Measurements from ENCODE around the gene PLEKHA8. TPM values are rescaled to one million over a fixed set of nuclear protein-coding genes. Genes with fewer than 3 reads are reported as not detected.
"Not testable (repeated sequence)": the region's sequence is repeated elsewhere in the genome, so short reads cannot be mapped to it uniquely, and the experiment has no call there.

The PLEKHA8 gene
- total RNA-seq, 2 experiments from 2014 or later = 10.8 to 10.9 TPM

- ATAC-seq = no peak
- no peak overlapping the region for H3K4me3 Mint-ChIP-seq
These were observed 52.6 kb downstream of the PLEKHA8 start for GRCh38 chr7:30080818-30081217.

DNA sequence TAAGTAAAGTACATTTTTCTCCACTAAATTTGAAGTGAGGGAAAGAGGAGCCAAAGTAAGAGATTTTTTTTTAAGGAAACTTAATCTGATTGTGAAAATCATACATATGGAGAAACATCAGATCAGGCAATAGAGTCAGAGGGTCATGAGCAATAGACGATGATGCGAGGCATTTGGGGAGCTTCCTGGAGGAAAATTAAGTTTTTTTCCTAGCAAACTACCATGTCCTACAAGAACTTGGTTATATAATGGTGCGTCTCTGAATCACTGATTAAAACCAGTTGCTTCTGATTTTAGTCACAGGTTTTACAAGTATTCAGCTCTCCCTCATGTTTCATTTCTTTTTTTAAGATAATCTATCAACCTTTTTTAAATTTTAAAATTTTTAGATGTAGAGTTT is 54.5 kb downstream of the PLEKHA8 start:
- DNase-seq (no peak), ATAC-seq (no peak)
- CTCF ChIA-PET = interaction anchor here (1.2 kb wide), 1 partner anchor 8 kb away, joined by 4 read pairs; no protein-coding TSS in a partner anchor
- Mint-ChIP-seq H3K27me3 (no peaks in the 10 kb centered on the region), H3K36me3 (no peaks in the 10 kb centered on the region), H3K27ac (no peak overlapping the region), H3K4me1 (no peaks in the 10 kb centered on the region), H3K4me3 (no peak overlapping the region), H3K9me3 (ENCODE audit: low read depth) (no peaks in the 10 kb centered on the region)

More at GRCh38 chr7:30080818-30081217, 52.6 kb downstream of the PLEKHA8 start:
- H3K9me3 Mint-ChIP-seq (ENCODE audit: low read depth) = no peaks in the 10 kb centered on the region
- H3K27me3 Mint-ChIP-seq = no peaks in the 10 kb centered on the region
- H3K27ac Mint-ChIP-seq = no peak overlapping the region
- H3K36me3 Mint-ChIP-seq = no peaks in the 10 kb centered on the region
- no peaks in the 10 kb centered on the region for H3K4me1 Mint-ChIP-seq
- CTCF ChIA-PET = interaction anchor here (0.9 kb wide), 1 partner anchor 17 kb away, joined by 3 read pairs; no protein-coding TSS in a partner anchor
- no peak for DNase-seq

GRCh38 chr7:30083334-30083733 is 55.1 kb downstream of the PLEKHA8 start:
- no peaks in the 10 kb centered on the region for H3K9me3 Mint-ChIP-seq (ENCODE audit: low read depth)
- no peak overlapping the region for H3K27ac Mint-ChIP-seq
- H3K4me3 Mint-ChIP-seq = no peak overlapping the region
- ATAC-seq = no peak
- H3K36me3 Mint-ChIP-seq = no peaks in the 10 kb centered on the region
- H3K27me3 Mint-ChIP-seq = no peaks in the 10 kb centered on the region
- DNase-seq = no peak
- CTCF ChIA-PET = interaction anchor here (1.2 kb wide), 1 partner anchor 9 kb away, joined by 4 read pairs; no protein-coding TSS in a partner anchor
- H3K4me1 Mint-ChIP-seq = no peaks in the 10 kb centered on the region

DNA sequence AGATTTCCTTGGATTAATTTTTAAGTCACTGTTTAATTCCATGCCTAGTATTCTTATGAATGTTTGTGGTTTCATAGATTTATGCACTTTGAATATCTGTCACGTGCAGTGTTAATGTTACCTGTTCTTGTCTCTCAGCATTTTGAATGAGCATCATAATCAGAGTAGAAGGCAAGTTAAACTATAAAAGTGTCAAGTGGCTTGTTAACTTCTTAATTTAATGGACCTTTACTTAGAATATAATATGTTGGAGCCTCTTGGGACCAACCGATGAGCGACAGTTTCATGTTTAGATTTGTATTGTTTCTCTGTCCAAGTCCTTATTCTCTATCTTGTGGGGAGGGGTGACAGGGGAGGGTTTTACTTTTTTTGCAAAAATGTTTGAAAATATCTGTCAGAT is 56.0 kb downstream of the PLEKHA8 start:
- CTCF ChIA-PET = no interaction called here
- no peaks in the 10 kb centered on the region for H3K27me3 Mint-ChIP-seq

DNA sequence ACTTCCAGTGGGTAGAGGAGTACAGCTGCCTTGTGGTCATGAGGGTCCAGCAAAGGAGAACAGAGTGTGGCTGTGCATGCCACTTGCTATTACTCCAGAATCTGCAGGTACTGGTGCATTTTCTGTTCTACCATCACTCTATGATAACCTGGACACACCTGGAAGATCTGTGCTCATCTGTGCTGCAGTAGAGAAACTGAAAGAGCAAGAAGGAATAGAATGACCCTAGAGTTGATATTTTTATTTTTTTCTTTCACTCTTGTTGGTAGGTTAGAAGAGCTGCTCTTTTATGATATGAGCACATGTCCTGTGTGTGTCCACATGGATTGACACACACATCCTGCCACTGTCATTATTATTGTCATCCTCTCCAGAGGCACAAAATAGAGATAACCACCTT is 58.3 kb downstream of the PLEKHA8 start:
- no peak for DNase-seq
- CTCF ChIA-PET = interaction anchor here (1.5 kb wide), 1 partner anchor 25 kb away, joined by 3 read pairs; no protein-coding TSS in a partner anchor
- H3K4me3 Mint-ChIP-seq = no peak overlapping the region
- no peak overlapping the region for H3K27ac Mint-ChIP-seq
- no peaks in the 10 kb centered on the region for H3K27me3 Mint-ChIP-seq
- H3K4me1 Mint-ChIP-seq = no peaks in the 10 kb centered on the region
- H3K9me3 Mint-ChIP-seq (ENCODE audit: low read depth) = no peaks in the 10 kb centered on the region
- no peak for ATAC-seq
- H3K36me3 Mint-ChIP-seq = no peaks in the 10 kb centered on the region

More for the DNA sequence above, 56.0 kb downstream of the PLEKHA8 start:
- H3K4me1 Mint-ChIP-seq = no peaks in the 10 kb centered on the region
- no peak for ATAC-seq
- no peak overlapping the region for H3K27ac Mint-ChIP-seq
- no peak overlapping the region for H3K4me3 Mint-ChIP-seq
- no peaks in the 10 kb centered on the region for H3K36me3 Mint-ChIP-seq
- DNase-seq = no peak
- H3K9me3 Mint-ChIP-seq (ENCODE audit: low read depth) = no peaks in the 10 kb centered on the region

GRCh38 chr7:30087371-30087770 is 59.2 kb downstream of the PLEKHA8 start:
- no peaks in the 10 kb centered on the region for H3K4me1 Mint-ChIP-seq
- no peaks in the 10 kb centered on the region for H3K36me3 Mint-ChIP-seq
- no peak for ATAC-seq
- no peaks in the 10 kb centered on the region for H3K9me3 Mint-ChIP-seq (ENCODE audit: low read depth)
- no peak for DNase-seq
- H3K4me3 Mint-ChIP-seq = no peak overlapping the region
- CTCF ChIA-PET = interaction anchor here (1.5 kb wide), 1 partner anchor 26 kb away, joined by 3 read pairs; no protein-coding TSS in a partner anchor
- H3K27me3 Mint-ChIP-seq = no peaks in the 10 kb centered on the region
- H3K27ac Mint-ChIP-seq = no peak overlapping the region

DNA sequence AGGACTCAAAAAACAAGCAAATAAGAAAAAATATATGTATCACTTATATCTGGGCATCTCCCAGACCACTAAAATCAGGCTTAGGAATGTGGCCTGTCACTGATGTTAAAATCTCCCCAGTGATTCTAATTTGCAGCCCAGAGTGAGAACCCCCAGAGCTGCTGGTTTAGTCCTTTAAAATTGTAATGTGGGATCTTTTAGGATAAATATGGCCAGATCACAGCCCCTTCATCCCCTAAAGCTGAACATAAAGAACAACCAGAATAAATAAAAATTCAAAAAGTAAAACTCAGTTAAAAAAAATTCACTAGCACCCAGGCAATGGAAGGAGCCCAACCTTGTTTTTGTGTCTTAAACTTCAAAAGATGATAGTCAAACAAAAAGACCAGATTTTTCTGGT is 60.1 kb downstream of the PLEKHA8 start:
- ATAC-seq = no peak
- CTCF ChIA-PET = interaction anchor here (0.7 to 1.3 kb wide), 2 partner anchors 13 to 346 kb away, joined by 3 to 4 read pairs; no protein-coding TSS in a partner anchor
- no peaks in the 10 kb centered on the region for H3K36me3 Mint-ChIP-seq
- no peak overlapping the region for H3K27ac Mint-ChIP-seq
- H3K9me3 Mint-ChIP-seq (ENCODE audit: low read depth) = no peaks in the 10 kb centered on the region
- no peak for DNase-seq
- no peaks in the 10 kb centered on the region for H3K27me3 Mint-ChIP-seq
- H3K4me1 Mint-ChIP-seq = no peaks in the 10 kb centered on the region
- no peak overlapping the region for H3K4me3 Mint-ChIP-seq

- H3K27ac Mint-ChIP-seq = no peak overlapping the region
- CTCF ChIA-PET = interaction anchor here (1.0 kb wide), 1 partner anchor 15 kb away, joined by 5 read pairs; no protein-coding TSS in a partner anchor
These were observed 61.9 kb downstream of the PLEKHA8 start for GRCh38 chr7:30090111-30090510.

DNA sequence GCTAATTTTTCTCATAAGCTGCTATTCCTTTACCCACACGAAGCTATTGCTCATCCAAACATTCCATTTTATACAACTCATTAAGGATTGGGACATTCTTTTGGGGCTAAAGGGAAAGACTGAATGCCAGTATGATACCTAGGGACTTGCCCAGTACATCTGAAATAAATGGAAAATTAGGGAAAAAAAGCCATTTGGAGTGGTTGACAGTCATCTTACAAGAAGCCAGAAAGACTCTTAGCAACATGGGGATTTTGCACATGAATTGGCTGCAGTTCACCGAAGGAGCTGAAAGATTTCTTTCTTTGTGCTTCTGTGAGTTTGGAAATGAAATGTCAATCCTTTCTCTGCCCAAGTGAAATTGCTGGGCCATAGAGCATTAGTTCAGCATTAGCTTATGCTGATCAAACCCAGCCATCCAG is 63.3 kb downstream of the PLEKHA8 start:
- Mint-ChIP-seq H3K27me3 (no peaks in the 10 kb centered on the region), H3K36me3 (no peaks in the 10 kb centered on the region), H3K27ac (no peak overlapping the region), H3K4me1 (no peaks in the 10 kb centered on the region), H3K9me3 (ENCODE audit: low read depth) (no peaks in the 10 kb centered on the region), H3K4me3 (no peak overlapping the region)
- CTCF ChIA-PET = no interaction called here
- ATAC-seq (no peak), DNase-seq (no peak)

More at GRCh38 chr7:30090111-30090510, 61.9 kb downstream of the PLEKHA8 start:
- H3K36me3 Mint-ChIP-seq = no peaks in the 10 kb centered on the region
- no peaks in the 10 kb centered on the region for H3K4me1 Mint-ChIP-seq
- H3K27me3 Mint-ChIP-seq = no peaks in the 10 kb centered on the region
- H3K4me3 Mint-ChIP-seq = no peak overlapping the region
- H3K9me3 Mint-ChIP-seq (ENCODE audit: low read depth) = no peaks in the 10 kb centered on the region
- ATAC-seq (no peak), DNase-seq (no peak)

GRCh38 chr7:30091987-30092386 is 63.8 kb downstream of the PLEKHA8 start:
- no peaks in the 10 kb centered on the region for H3K4me1 Mint-ChIP-seq
- peaks cover under 1% of the 10 kb centered on the region for H3K9me3 Mint-ChIP-seq (ENCODE audit: low read depth)
- H3K27me3 Mint-ChIP-seq = no peaks in the 10 kb centered on the region
- no peak overlapping the region for H3K4me3 Mint-ChIP-seq
- CTCF ChIA-PET = no interaction called here
- H3K36me3 Mint-ChIP-seq = no peaks in the 10 kb centered on the region
- ATAC-seq = no peak
- no peak overlapping the region for H3K27ac Mint-ChIP-seq
- DNase-seq = no peak

DNA sequence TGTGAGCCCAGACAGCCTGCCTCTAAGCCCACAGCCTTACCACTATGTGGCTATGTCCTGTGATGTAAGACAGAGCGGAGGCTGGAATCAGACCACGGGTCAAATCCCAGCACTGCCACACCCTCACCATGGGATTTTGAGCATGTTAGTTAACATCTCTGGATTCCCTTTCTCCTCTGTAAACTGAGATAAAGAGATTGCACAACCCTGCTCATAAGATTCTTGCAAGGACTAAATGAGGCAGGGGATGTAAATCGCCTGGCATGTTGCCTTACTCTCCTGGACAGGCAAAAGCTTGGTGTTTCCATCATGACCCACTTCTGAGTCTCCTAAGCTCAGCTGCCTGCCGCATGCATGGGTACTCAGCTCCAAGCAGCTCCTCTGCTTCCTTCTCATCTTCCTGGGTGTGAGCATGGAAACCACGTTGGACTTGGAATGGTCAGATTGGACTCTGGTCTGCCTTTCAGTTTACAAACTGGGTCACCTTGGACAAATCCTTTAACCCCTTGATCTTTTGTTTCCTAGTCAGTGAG is 65.3 kb downstream of the PLEKHA8 start:
- H3K4me1 Mint-ChIP-seq = no peaks in the 10 kb centered on the region
- H3K9me3 Mint-ChIP-seq (ENCODE audit: low read depth) = peaks cover 5% of the 10 kb centered on the region
- H3K4me3 Mint-ChIP-seq = no peak overlapping the region
- no peaks in the 10 kb centered on the region for H3K27me3 Mint-ChIP-seq
- H3K27ac Mint-ChIP-seq = no peak overlapping the region
- CTCF ChIA-PET = no interaction called here
- ATAC-seq (no peak), DNase-seq (no peak)
- H3K36me3 Mint-ChIP-seq = no peaks in the 10 kb centered on the region

DNA sequence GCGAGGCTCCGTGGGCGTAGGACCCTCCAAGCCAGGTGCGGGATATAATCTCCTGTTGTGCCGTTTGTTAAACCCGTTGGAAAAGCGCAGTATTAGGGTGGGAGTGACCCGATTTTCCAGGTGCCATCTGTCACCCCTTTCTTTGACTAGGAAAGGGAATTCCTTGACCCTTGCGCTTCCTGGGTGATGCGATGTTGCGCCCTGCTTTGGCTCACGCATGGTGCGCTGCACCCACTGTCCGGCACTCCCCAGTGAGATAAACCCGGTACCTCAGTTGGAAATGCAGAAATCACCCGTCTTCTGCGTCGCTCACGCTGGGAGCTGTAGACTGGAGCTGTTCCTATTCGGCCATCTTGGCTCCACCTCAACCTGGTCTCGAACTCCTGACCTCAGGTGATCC is 70.4 kb downstream of the PLEKHA8 start:
- H3K4me3 Mint-ChIP-seq; H3K27ac Mint-ChIP-seq; DNase-seq; CTCF ChIA-PET; H3K4me1 Mint-ChIP-seq; ATAC-seq; H3K27me3 Mint-ChIP-seq; H3K36me3 Mint-ChIP-seq; H3K9me3 Mint-ChIP-seq (ENCODE audit: low read depth): not testable (repeated sequence)

DNA sequence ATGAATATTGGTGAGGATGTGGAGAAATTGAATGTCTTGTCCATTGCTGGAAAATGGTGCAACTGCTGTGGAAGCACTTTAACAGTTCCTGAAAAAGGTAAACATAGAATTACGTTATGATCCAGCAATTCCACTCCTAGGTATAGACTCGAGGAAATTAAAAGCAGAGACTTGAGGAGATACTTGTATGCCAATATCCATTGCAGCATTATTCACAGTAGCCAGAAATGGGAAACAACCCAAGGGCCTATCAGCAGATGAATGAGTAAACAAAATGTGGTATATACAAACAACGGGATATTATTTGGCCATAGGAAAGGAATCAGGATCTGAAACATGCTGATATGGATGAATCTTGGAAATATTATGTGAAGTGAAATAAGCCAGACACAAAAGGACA is 74.1 kb downstream of the PLEKHA8 start:
- Mint-ChIP-seq H3K4me3 (no peak overlapping the region), H3K36me3 (peaks cover 5% of the 10 kb centered on the region), H3K27me3 (no peaks in the 10 kb centered on the region), H3K27ac (no peak overlapping the region), H3K4me1 (no peaks in the 10 kb centered on the region), H3K9me3 (ENCODE audit: low read depth) (peaks cover 5% of the 10 kb centered on the region)
- DNase-seq = no peak
- no peak for ATAC-seq
- CTCF ChIA-PET = no interaction called here

DNA sequence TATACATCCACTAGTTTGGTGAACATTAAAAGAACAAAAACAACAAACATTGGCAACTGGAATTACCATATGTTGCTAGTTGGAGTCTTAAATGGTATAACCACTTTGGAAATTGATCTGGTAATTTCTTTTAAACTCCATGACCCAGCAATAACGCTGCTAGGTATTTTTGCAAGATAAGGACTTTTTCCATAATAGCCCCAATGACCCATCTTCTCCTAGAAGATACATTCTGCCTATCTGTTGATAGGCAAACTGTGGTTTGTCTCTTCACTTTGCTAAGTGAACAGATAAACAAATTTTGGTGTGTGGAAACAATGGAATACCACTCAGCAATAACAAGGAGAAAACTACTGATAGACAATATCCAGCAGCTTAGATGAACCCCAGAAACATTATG is 75.9 kb downstream of the PLEKHA8 start:
- Mint-ChIP-seq H3K4me3 (no peak overlapping the region), H3K9me3 (ENCODE audit: low read depth) (peaks cover 2% of the 10 kb centered on the region), H3K27ac (no peak overlapping the region), H3K27me3 (no peaks in the 10 kb centered on the region), H3K4me1 (no peaks in the 10 kb centered on the region), H3K36me3 (peaks cover 4% of the 10 kb centered on the region)
- CTCF ChIA-PET = interaction anchor here (0.6 kb wide), 1 partner anchor 34 kb away, joined by 4 read pairs; no protein-coding TSS in a partner anchor
- DNase-seq (no peak), ATAC-seq (no peak)

All from activated CD8-positive, alpha-beta memory T cell treated with anti-CD3 and anti-CD28 coated beads, Interleukin-2, amount 10 ng/mL, durations not matched to agents 7 days and 5 days (primary cell).